Hematopoietic multipotent progenitor cell treated with erythropoietin and hydrocortisone succinate and interleukin-3 and kit ligand, for 8 days (in vitro differentiated cells): Measurements from ENCODE around the gene STX8.

Source experiments
- DNase-seq: peaks from one replicate; pipeline ENCODE4 v3.0.0-alpha.2; 2015

Gene STX8

GRCh38 chr17:9434642-9435057, 141.0 kb downstream of the STX8 start:
- peak; percentile 7 for DNase-seq

GRCh38 chr17:9432934-9433421, 142.6 kb downstream of the STX8 start:
- DNase-seq: no peak

- no peak for DNase-seq
Observed at GRCh38 chr17:9432134-9432885, 143.3 kb downstream of the STX8 start.

GRCh38 chr17:9431620-9432019, 144.0 kb downstream of the STX8 start:
- no peak for DNase-seq

- no peak for DNase-seq
Observed at GRCh38 chr17:9427465-9428315, 147.9 kb downstream of the STX8 start.

GRCh38 chr17:9424071-9424640, 151.5 kb downstream of the STX8 start:
- DNase-seq: no peak

- no peak for DNase-seq
Observed at GRCh38 chr17:9421525-9421924, 154.1 kb downstream of the STX8 start.

GRCh38 chr17:9419932-9420453, 155.6 kb downstream of the STX8 start:
- DNase-seq: no peak

- DNase-seq: no peak
Observed at GRCh38 chr17:9414471-9414870, 161.1 kb downstream of the STX8 start.

GRCh38 chr17:9410737-9411136, 164.9 kb downstream of the STX8 start:
- DNase-seq: no peak

- DNase-seq: no peak
Observed at GRCh38 chr17:9410301-9410700, 165.3 kb downstream of the STX8 start.

GRCh38 chr17:9409878-9410277, 165.7 kb downstream of the STX8 start:
- DNase-seq: no peak

- DNase-seq: no peak
Observed at GRCh38 chr17:9408868-9409829, 166.5 kb downstream of the STX8 start.

GRCh38 chr17:9408381-9408780, 167.2 kb downstream of the STX8 start:
- no peak for DNase-seq

- no peak for DNase-seq
Observed at GRCh38 chr17:9406046-9406606, 169.5 kb downstream of the STX8 start.

GRCh38 chr17:9403257-9403656, 172.4 kb downstream of the STX8 start:
- DNase-seq: no peak

GRCh38 chr17:9402590-9403199, 172.9 kb downstream of the STX8 start:
- peak; percentile 53 for DNase-seq

GRCh38 chr17:9401434-9401833, 174.2 kb downstream of the STX8 start:
- DNase-seq: no peak

GRCh38 chr17:9389111-9389527, 186.5 kb downstream of the STX8 start:
- no peak for DNase-seq

GRCh38 chr17:9386401-9386800, 189.2 kb downstream of the STX8 start:
- DNase-seq: no peak

- DNase-seq: no peak
Observed at GRCh38 chr17:9383826-9384225, 191.8 kb downstream of the STX8 start.
